Psoas muscle (tissue), 8 donors: Measurements from ENCODE around the gene SRSF9. TPM values are rescaled to one million over a fixed set of nuclear protein-coding genes. Genes with fewer than 3 reads are reported as not detected.

ENCODE experiments used
- ATAC-seq, 4 donors: fragments of 200-7000 bp; cut with Tn5 transposase; one replicate each; pipeline ENCODE4 v1.9.1; 2020; ENCODE audit warnings: moderate library complexity in 3 of 4, mild to moderate bottlenecking in 2 of 4
- DNase-seq, 2 donors: peaks; one replicate each; pipeline ENCODE4 v3.0.0-alpha.2; 2020
- H3K27ac ChIP-seq: fragments of 200-600 bp; one replicate; pipeline ENCODE4 v1.8.0; 2022
- H3K27me3 ChIP-seq, 3 donors: fragments of 200-600 bp in 1 of 3; one replicate each; pipeline versions ENCODE4 v1.6.1 to v1.8.0; 2013 to 2022; ENCODE audit warnings: low read length in 2 of 3, mild to moderate bottlenecking in 2 of 3, moderate library complexity in 1 of 3; ENCODE audit not compliant: insufficient read depth in 3 of 3
- H3K36me3 ChIP-seq, 2 donors: fragments of 200-600 bp in 1 of 2; one replicate each; pipeline versions ENCODE4 v1.6.1 to v1.8.0; 2013 to 2022; ENCODE audit warnings: low read depth in 1 of 2, mild to moderate bottlenecking in 1 of 2, moderate library complexity in 1 of 2; ENCODE audit not compliant: insufficient read depth in 1 of 2
- H3K4me1 ChIP-seq: fragments of 200-600 bp; one replicate; pipeline ENCODE4 v1.8.0; 2022
- H3K4me3 ChIP-seq: fragments of 200-600 bp; one replicate; pipeline ENCODE4 v1.8.0; 2022; ENCODE audit warnings: mild to moderate bottlenecking
- H3K9me3 ChIP-seq: fragments of 200-600 bp; one replicate; pipeline ENCODE4 v1.8.0; 2022
- CTCF ChIP-seq: fragments of 200-600 bp; IDR thresholded peaks from one replicate; pipeline ENCODE4 v1.8.0; 2022; ENCODE audit warnings: antibody characterized with exemption
- WGBS, 3 donors: extraction: QIAGEN DNeasy Blood & Tissue Kit; methylation state at CpG; one replicate each; pipeline versions ENCODE4 v1.1.6 to v1.1.7; 2013; 5-methylcytosine and 5-hydroxymethylcytosine counted together
- intact Hi-C, 2 donors: fragments of 100-400 bp; cut with DNase I; formaldehyde crosslinking; loops; one replicate each; pipeline versions ENCODE4 v1.11.0 to v1.14.2; 2022
- polyA plus RNA-seq, 3 donors: library from polyadenylated mRNA; stranded (reverse); fragments of 200-250 nt; gene quantifications; one replicate each; pipeline ENCODE4 v1.2.3, GENCODE V29; 2013
- total RNA-seq, 4 donors: library from RNA; stranded (reverse); fragmentation: NEBNext Ultra II Directional in 2 of 4; extraction: Animal tissue kit (Norgen Biotek cat#: 25700) in 2 of 4; gene quantifications; one replicate each; pipeline versions ENCODE4 v1.2.1 to v1.2.4, GENCODE V29; 2021 to 2023
- donor health status: healthy with polysubstance abuse.
- donor health status: DM: no; HTN: no; CAD: no; lungs with moderate emphysema.
- donor health status: Bipolar disorder and iron deficiency.
- donor health status: healthy.
- donor health status: DM: yes; HTN: yes; CAD: no.
- donor health status: DM: no; HTN: no; CAD: no.
- donor health status: DM: no; HTN: no; CAD: no.
- donor health status: DM: yes; HTN: yes; CAD: no.

Gene SRSF9
- total and polyA plus RNA-seq, 7 donors: 24.9 to 53.8 (median 33.8) TPM

- Histone ChIP-seq H3K27me3 (no peaks in the 10 kb centered on the region), H3K4me3 (peak overlapping the region; percentile 97), H3K27ac (peak overlapping the region; percentile 93), H3K9me3 (no peaks in the 10 kb centered on the region), H3K4me1 (peaks cover 20% of the 10 kb centered on the region), H3K36me3 (peaks cover 12 to 35% of the 10 kb centered on the region in 2 donors)
- ATAC-seq: peak; percentile 18 to 41 (median 25)
- intact Hi-C loops: no loop called here
- whole genome bisulfite sequencing, 3 donors: 0% methylated on average over 46 to 56 of the region's 57 CpGs
- DNase-seq: peak; percentile 39 to 64
- no peak for TF ChIP-seq CTCF
Measured at GRCh38 chr12:120468821-120469449, 613 bp downstream of the SRSF9 start.

- peaks cover 17 to 41% of the 10 kb centered on the region in 2 donors for H3K36me3 ChIP-seq
- peaks cover 20% of the 10 kb centered on the region for H3K4me1 ChIP-seq
- TF ChIP-seq CTCF: no peak
- DNase-seq (peak; percentile 27 to 62), ATAC-seq (peak in 2 of 4 donors; percentile 2 to 21)
- intact Hi-C loops: no loop called here
- H3K4me3 ChIP-seq: peak overlapping the region; percentile 97
- H3K27me3 ChIP-seq: no peaks in the 10 kb centered on the region
- 3 to 6% (median 4%) methylated on average over 23 of the region's 23 CpGs for WGBS, 3 donors
- H3K27ac ChIP-seq: peak overlapping the region; percentile 93
- no peaks in the 10 kb centered on the region for H3K9me3 ChIP-seq
Measured at GRCh38 chr12:120468325-120468820, 1.2 kb downstream of the SRSF9 start.

GRCh38 chr12:120467439-120467838, 2.1 kb downstream of the SRSF9 start:
- Histone ChIP-seq H3K4me3 (peak overlapping the region; percentile 1), H3K36me3 (peaks cover 23 to 50% of the 10 kb centered on the region in 2 donors), H3K9me3 (no peaks in the 10 kb centered on the region), H3K4me1 (peaks cover 20% of the 10 kb centered on the region), H3K27ac (no peak overlapping the region), H3K27me3 (no peaks in the 10 kb centered on the region)
- TF ChIP-seq CTCF: no peak
- DNase-seq: no peak
- intact Hi-C loops: no loop called here
- ATAC-seq: no peak
- WGBS, 3 donors: 91 to 94% (median 93%) methylated on average over 6 of the region's 6 CpGs

- WGBS, 3 donors: 54 to 71% (median 56%) methylated on average over 8 of the region's 8 CpGs
Measured at GRCh38 chr12:120466560-120467315, 2.8 kb downstream of the SRSF9 start.

More at GRCh38 chr12:120466560-120467315, 2.8 kb downstream of the SRSF9 start:
- H3K27ac ChIP-seq: no peak overlapping the region
- no peaks in the 10 kb centered on the region for H3K27me3 ChIP-seq
- intact Hi-C loops: no loop called here
- peaks cover 20% of the 10 kb centered on the region for H3K4me1 ChIP-seq
- peak in 1 of 2 donors; percentile 20 for DNase-seq
- TF ChIP-seq CTCF: peak; percentile 39
- H3K4me3 ChIP-seq: no peak overlapping the region
- no peak for ATAC-seq
- peaks cover 25 to 57% of the 10 kb centered on the region in 2 donors for H3K36me3 ChIP-seq
- no peaks in the 10 kb centered on the region for H3K9me3 ChIP-seq
